GM23338 (cell line): ENCODE measurements around the gene SHISA6. TPM values are rescaled to one million over a fixed set of nuclear protein-coding genes. Genes with fewer than 3 reads are reported as not detected.

Experiments used
- ATAC-seq: fragments of 200-7000 bp; cut with Tn5 transposase; 3 replicates; pipeline ENCODE4 v1.9.1; 2020
- DNase-seq: peaks from one replicate; pipeline ENCODE4 v3.0.0-alpha.2; 2015; ENCODE audit warnings: low spot score
- H2AFZ ChIP-seq: fragments of 200-600 bp; sonication (generic); 2 replicates; pipeline ENCODE4 v1.8.0; 2016; ENCODE audit warnings: antibody characterized with exemption, mild to moderate bottlenecking, moderate library complexity
- H3F3A ChIP-seq: fragments of 200-600 bp; sonication (generic); replicated peaks from 2 replicates; pipeline ENCODE4 v1.8.0; 2017; ENCODE audit warnings: antibody characterized with exemption, mixed run types, low read depth
- H3K27ac ChIP-seq: fragments of 200-600 bp; sonication (generic); 2 replicates; pipeline ENCODE4 v1.6.1; 2016; ENCODE audit warnings: low read depth
- H3K27me3 ChIP-seq: fragments of 200-600 bp; sonication (generic); 2 replicates; pipeline ENCODE4 v1.8.0; 2016; ENCODE audit warnings: mild to moderate bottlenecking, mixed run types, moderate library complexity; ENCODE audit not compliant: insufficient read depth
- H3K36me3 ChIP-seq: fragments of 200-600 bp; sonication (generic); 2 replicates; pipeline ENCODE4 v1.8.0; 2016; ENCODE audit warnings: mild to moderate bottlenecking; ENCODE audit not compliant: insufficient read depth
- H3K4me1 ChIP-seq: fragments of 200-600 bp; sonication (generic); 2 replicates; pipeline ENCODE4 v1.8.0; 2016; ENCODE audit warnings: mild to moderate bottlenecking, moderate library complexity; ENCODE audit not compliant: insufficient read depth
- H3K4me2 ChIP-seq: fragments of 200-600 bp; sonication (generic); 2 replicates; pipeline ENCODE4 v1.7.1; 2017; ENCODE audit warnings: mixed run types
- H3K4me3 ChIP-seq: fragments of 200-600 bp; sonication (generic); 2 replicates; pipeline ENCODE4 v1.6.1; 2016; ENCODE audit warnings: mixed run types
- H3K79me2 ChIP-seq: fragments of 200-600 bp; sonication (generic); replicated peaks from 2 replicates; pipeline ENCODE4 v1.8.0; 2017; ENCODE audit warnings: mild to moderate bottlenecking; ENCODE audit not compliant: insufficient read depth
- H3K9me2 ChIP-seq: fragments of 200-600 bp; sonication (generic); 2 replicates; pipeline ENCODE4 v1.8.0; 2017; ENCODE audit not compliant: insufficient read depth
- H4K20me1 ChIP-seq: fragments of 200-600 bp; sonication (generic); replicated peaks from 2 replicates; pipeline ENCODE4 v1.8.0; 2017; ENCODE audit warnings: mild to moderate bottlenecking; ENCODE audit not compliant: insufficient read depth
- H3K27ac Mint-ChIP-seq: 2 replicates; pipeline ENCODE4 v1.8.0; 2020; ENCODE audit warnings: inconsistent platforms, mild to moderate bottlenecking, moderate library complexity, mixed read lengths
- H3K27me3 Mint-ChIP-seq: 3 replicates; pipeline ENCODE4 v1.8.0; 2022; ENCODE audit warnings: low read depth, mild to moderate bottlenecking, moderate library complexity, mixed read lengths, inconsistent platforms; ENCODE audit not compliant: insufficient read depth, poor library complexity
- H3K36me3 Mint-ChIP-seq: 3 replicates; pipeline ENCODE4 v1.8.0; 2021; ENCODE audit warnings: low read depth, mild to moderate bottlenecking, inconsistent platforms, moderate library complexity, mixed read lengths
- H3K4me1 Mint-ChIP-seq: 3 replicates; pipeline ENCODE4 v1.8.0; 2020; ENCODE audit warnings: mild to moderate bottlenecking, inconsistent platforms, mixed read lengths
- H3K4me3 Mint-ChIP-seq: 3 replicates; pipeline ENCODE4 v1.8.0; 2021; ENCODE audit warnings: moderate library complexity, mild to moderate bottlenecking, inconsistent platforms, mixed read lengths
- H3K9me3 Mint-ChIP-seq: 3 replicates; pipeline ENCODE4 v1.8.0; 2020; ENCODE audit warnings: moderate library complexity, mild to moderate bottlenecking, inconsistent platforms, mixed read lengths
- CREB1 ChIP-seq: fragments of 250-450 bp; sonication (Bioruptor Pico); IDR thresholded peaks from 2 replicates; pipeline ENCODE4 v1.5.0; 2020; ENCODE audit warnings: low read depth, mild to moderate bottlenecking, moderate library complexity
- EZH2 ChIP-seq: fragments of 200-600 bp; sonication (generic); IDR thresholded peaks from one replicate; pipeline ENCODE4 v1.8.0; 2017; ENCODE audit warnings: antibody characterized with exemption, mild to moderate bottlenecking, low read depth; ENCODE audit not compliant: unreplicated experiment
- EZH2phosphoT487 ChIP-seq: fragments of 200-600 bp; sonication (generic); IDR thresholded peaks from one replicate; pipeline ENCODE4 v1.8.1; 2018; ENCODE audit warnings: antibody characterized with exemption; ENCODE audit not compliant: unreplicated experiment
- JUNB ChIP-seq: IDR thresholded peaks from one replicate; pipeline ENCODE4 v1.6.1; 2016; ENCODE audit warnings: antibody characterized with exemption; ENCODE audit not compliant: unreplicated experiment
- NANOG ChIP-seq: IDR thresholded peaks from 2 replicates; pipeline ENCODE4 v1.6.1; 2016; ENCODE audit warnings: antibody characterized with exemption, borderline replicate concordance
- POLR2AphosphoS5 ChIP-seq: IDR thresholded peaks from 2 replicates; pipeline ENCODE4 v1.6.1; 2016; ENCODE audit warnings: antibody characterized with exemption, low read depth
- STAT1 ChIP-seq: IDR thresholded peaks from one replicate; pipeline ENCODE4 v1.6.1; 2016; ENCODE audit warnings: antibody characterized with exemption; ENCODE audit not compliant: unreplicated experiment
- ZNF114 ChIP-seq: fragments of 250-450 bp; sonication (Bioruptor Pico); IDR thresholded peaks from 2 replicates; pipeline ENCODE4 v1.5.0; 2020; ENCODE audit warnings: mild to moderate bottlenecking, moderate library complexity
- ZNF331 ChIP-seq: fragments of 250-450 bp; sonication (Bioruptor Pico); IDR thresholded peaks from 2 replicates; pipeline ENCODE4 v1.5.0; 2020; ENCODE audit warnings: low read depth, mild to moderate bottlenecking, moderate library complexity
- polyA plus RNA-seq: library from polyadenylated mRNA; unstranded; fragments of >200 nt; fragmentation: Nextera tagmentation; extraction: Ambion mirVana; gene quantifications from 2 replicates; pipeline ENCODE4 v1.2.1, GENCODE V29; 2016
- total RNA-seq: library from RNA; depleted of rRNA; stranded (reverse); fragments of >200 nt; shearing (Covaris generic); gene quantifications from 2 replicates; pipeline ENCODE4 v1.2.3, GENCODE V29; 2014
- TF ChIP-seq, protein P1 (sequence below): IDR thresholded peaks from one replicate; pipeline ENCODE4 v1.6.1; 2018; ENCODE audit warnings: antibody characterized with exemption; ENCODE audit not compliant: unreplicated experiment
- TF ChIP-seq, protein P2 (sequence below): IDR thresholded peaks from 2 replicates; pipeline ENCODE4 v1.6.1; 2016; ENCODE audit warnings: antibody characterized with exemption
- TF ChIP-seq, protein P3 (sequence below): fragments of 250-450 bp; sonication (Bioruptor Pico); IDR thresholded peaks from 2 replicates; pipeline ENCODE4 v1.5.0; 2020; ENCODE audit warnings: mild to moderate bottlenecking, moderate library complexity

SHISA6 gene
- total and polyA plus RNA-seq, 2 experiments from 2014 or later = 0.52 TPM; not detected in 1

DNA sequence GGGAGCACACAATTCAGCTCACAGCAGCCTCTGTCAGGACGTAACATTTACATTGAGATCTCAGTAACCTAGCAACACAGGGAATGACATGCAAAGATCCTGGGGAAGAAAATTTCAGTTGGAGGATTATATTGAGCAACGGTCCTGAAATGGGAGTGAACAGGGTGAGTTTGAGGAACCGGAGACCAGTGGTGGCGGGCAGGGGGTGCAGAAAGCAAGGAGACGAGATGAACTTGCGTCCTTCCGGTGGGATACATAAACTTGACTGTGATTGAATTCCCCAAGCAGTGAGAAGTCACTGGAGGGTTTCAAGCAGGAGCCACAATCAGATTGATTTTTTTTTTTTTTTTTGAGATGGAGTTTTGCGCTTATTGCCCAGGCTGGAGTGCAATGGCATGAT, 51.5 kb downstream of the SHISA6 start:
- H3K27me3 ChIP-seq = no peaks in the 10 kb centered on the region
- no peak for DNase-seq
- no peak overlapping the region for H3K27ac Mint-ChIP-seq
- H3F3A ChIP-seq = no peaks in the 10 kb centered on the region
- no peak overlapping the region for H3K4me2 ChIP-seq
- H3K4me1 ChIP-seq = no peaks in the 10 kb centered on the region
- H3K4me1 Mint-ChIP-seq = no peaks in the 10 kb centered on the region
- no peak overlapping the region for H2AFZ ChIP-seq
- peaks cover 9% of the 10 kb centered on the region for H3K9me3 Mint-ChIP-seq
- no peak overlapping the region for H3K27ac ChIP-seq
- H3K27me3 Mint-ChIP-seq = peaks cover 4% of the 10 kb centered on the region
- H3K36me3 ChIP-seq = no peaks in the 10 kb centered on the region
- no peaks in the 10 kb centered on the region for H3K9me2 ChIP-seq
- no peaks in the 10 kb centered on the region for H3K79me2 ChIP-seq
- H3K4me3 Mint-ChIP-seq = no peak overlapping the region
- no peak for TF ChIP-seq EZH2
- no peaks in the 10 kb centered on the region for H4K20me1 ChIP-seq
- ATAC-seq = no peak
- H3K36me3 Mint-ChIP-seq = peaks cover 39% of the 10 kb centered on the region
- no peak overlapping the region for H3K4me3 ChIP-seq

DNA sequence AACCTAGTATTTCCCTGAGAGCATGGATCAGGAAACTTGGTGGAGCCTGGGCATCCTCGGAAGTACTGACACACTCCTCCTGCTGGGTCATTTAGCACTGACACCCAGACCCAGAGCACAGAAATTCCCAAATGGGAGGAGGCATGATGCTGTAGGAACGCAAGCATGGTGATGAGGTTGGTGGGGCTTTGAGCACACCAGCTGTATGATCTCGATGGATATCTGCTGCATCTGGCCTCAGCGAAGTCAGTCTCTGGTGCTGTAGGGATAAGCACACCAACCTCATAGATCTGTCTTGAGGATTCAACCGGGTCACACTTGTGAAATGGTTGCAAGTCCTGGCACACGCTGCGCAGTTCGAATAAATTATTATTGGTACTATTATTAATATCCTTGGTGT, 52.5 kb downstream of the SHISA6 start:
- Mint-ChIP-seq H3K4me3 (no peak overlapping the region), H3K4me1 (no peaks in the 10 kb centered on the region), H3K9me3 (peaks cover 9% of the 10 kb centered on the region), H3K36me3 (peaks cover 47% of the 10 kb centered on the region), H3K27me3 (peaks cover 8% of the 10 kb centered on the region), H3K27ac (no peak overlapping the region)
- H2AFZ ChIP-seq = no peak overlapping the region
- H3K4me3 ChIP-seq = no peak overlapping the region
- H3K36me3 ChIP-seq = no peaks in the 10 kb centered on the region
- no peaks in the 10 kb centered on the region for H3F3A ChIP-seq
- H3K27me3 ChIP-seq = no peaks in the 10 kb centered on the region
- DNase-seq = no peak
- H3K27ac ChIP-seq = no peak overlapping the region
- ATAC-seq = no peak
- no peaks in the 10 kb centered on the region for H3K4me1 ChIP-seq
- no peaks in the 10 kb centered on the region for H4K20me1 ChIP-seq
- no peaks in the 10 kb centered on the region for H3K9me2 ChIP-seq
- no peak overlapping the region for H3K4me2 ChIP-seq
- no peaks in the 10 kb centered on the region for H3K79me2 ChIP-seq
- no peak for TF ChIP-seq POLR2AphosphoS5
- TF ChIP-seq EZH2phosphoT487 = no peak
- no peak for TF ChIP-seq CREB1 (CRISPR knock-in tag)
- no peak for TF ChIP-seq ZNF114 (CRISPR knock-in tag)
- no peak for TF ChIP-seq NANOG
- no peak for TF ChIP-seq ZNF331 (CRISPR knock-in tag)
- no peak for TF ChIP-seq STAT1
- TF ChIP-seq JUNB = no peak
- TF ChIP-seq, protein P1, sequence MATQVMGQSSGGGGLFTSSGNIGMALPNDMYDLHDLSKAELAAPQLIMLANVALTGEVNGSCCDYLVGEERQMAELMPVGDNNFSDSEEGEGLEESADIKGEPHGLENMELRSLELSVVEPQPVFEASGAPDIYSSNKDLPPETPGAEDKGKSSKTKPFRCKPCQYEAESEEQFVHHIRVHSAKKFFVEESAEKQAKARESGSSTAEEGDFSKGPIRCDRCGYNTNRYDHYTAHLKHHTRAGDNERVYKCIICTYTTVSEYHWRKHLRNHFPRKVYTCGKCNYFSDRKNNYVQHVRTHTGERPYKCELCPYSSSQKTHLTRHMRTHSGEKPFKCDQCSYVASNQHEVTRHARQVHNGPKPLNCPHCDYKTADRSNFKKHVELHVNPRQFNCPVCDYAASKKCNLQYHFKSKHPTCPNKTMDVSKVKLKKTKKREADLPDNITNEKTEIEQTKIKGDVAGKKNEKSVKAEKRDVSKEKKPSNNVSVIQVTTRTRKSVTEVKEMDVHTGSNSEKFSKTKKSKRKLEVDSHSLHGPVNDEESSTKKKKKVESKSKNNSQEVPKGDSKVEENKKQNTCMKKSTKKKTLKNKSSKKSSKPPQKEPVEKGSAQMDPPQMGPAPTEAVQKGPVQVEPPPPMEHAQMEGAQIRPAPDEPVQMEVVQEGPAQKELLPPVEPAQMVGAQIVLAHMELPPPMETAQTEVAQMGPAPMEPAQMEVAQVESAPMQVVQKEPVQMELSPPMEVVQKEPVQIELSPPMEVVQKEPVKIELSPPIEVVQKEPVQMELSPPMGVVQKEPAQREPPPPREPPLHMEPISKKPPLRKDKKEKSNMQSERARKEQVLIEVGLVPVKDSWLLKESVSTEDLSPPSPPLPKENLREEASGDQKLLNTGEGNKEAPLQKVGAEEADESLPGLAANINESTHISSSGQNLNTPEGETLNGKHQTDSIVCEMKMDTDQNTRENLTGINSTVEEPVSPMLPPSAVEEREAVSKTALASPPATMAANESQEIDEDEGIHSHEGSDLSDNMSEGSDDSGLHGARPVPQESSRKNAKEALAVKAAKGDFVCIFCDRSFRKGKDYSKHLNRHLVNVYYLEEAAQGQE = no peak
- TF ChIP-seq, protein P2, sequence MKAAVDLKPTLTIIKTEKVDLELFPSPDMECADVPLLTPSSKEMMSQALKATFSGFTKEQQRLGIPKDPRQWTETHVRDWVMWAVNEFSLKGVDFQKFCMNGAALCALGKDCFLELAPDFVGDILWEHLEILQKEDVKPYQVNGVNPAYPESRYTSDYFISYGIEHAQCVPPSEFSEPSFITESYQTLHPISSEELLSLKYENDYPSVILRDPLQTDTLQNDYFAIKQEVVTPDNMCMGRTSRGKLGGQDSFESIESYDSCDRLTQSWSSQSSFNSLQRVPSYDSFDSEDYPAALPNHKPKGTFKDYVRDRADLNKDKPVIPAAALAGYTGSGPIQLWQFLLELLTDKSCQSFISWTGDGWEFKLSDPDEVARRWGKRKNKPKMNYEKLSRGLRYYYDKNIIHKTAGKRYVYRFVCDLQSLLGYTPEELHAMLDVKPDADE = no peak
- TF ChIP-seq EZH2 = no peak
- TF ChIP-seq, protein P3, sequence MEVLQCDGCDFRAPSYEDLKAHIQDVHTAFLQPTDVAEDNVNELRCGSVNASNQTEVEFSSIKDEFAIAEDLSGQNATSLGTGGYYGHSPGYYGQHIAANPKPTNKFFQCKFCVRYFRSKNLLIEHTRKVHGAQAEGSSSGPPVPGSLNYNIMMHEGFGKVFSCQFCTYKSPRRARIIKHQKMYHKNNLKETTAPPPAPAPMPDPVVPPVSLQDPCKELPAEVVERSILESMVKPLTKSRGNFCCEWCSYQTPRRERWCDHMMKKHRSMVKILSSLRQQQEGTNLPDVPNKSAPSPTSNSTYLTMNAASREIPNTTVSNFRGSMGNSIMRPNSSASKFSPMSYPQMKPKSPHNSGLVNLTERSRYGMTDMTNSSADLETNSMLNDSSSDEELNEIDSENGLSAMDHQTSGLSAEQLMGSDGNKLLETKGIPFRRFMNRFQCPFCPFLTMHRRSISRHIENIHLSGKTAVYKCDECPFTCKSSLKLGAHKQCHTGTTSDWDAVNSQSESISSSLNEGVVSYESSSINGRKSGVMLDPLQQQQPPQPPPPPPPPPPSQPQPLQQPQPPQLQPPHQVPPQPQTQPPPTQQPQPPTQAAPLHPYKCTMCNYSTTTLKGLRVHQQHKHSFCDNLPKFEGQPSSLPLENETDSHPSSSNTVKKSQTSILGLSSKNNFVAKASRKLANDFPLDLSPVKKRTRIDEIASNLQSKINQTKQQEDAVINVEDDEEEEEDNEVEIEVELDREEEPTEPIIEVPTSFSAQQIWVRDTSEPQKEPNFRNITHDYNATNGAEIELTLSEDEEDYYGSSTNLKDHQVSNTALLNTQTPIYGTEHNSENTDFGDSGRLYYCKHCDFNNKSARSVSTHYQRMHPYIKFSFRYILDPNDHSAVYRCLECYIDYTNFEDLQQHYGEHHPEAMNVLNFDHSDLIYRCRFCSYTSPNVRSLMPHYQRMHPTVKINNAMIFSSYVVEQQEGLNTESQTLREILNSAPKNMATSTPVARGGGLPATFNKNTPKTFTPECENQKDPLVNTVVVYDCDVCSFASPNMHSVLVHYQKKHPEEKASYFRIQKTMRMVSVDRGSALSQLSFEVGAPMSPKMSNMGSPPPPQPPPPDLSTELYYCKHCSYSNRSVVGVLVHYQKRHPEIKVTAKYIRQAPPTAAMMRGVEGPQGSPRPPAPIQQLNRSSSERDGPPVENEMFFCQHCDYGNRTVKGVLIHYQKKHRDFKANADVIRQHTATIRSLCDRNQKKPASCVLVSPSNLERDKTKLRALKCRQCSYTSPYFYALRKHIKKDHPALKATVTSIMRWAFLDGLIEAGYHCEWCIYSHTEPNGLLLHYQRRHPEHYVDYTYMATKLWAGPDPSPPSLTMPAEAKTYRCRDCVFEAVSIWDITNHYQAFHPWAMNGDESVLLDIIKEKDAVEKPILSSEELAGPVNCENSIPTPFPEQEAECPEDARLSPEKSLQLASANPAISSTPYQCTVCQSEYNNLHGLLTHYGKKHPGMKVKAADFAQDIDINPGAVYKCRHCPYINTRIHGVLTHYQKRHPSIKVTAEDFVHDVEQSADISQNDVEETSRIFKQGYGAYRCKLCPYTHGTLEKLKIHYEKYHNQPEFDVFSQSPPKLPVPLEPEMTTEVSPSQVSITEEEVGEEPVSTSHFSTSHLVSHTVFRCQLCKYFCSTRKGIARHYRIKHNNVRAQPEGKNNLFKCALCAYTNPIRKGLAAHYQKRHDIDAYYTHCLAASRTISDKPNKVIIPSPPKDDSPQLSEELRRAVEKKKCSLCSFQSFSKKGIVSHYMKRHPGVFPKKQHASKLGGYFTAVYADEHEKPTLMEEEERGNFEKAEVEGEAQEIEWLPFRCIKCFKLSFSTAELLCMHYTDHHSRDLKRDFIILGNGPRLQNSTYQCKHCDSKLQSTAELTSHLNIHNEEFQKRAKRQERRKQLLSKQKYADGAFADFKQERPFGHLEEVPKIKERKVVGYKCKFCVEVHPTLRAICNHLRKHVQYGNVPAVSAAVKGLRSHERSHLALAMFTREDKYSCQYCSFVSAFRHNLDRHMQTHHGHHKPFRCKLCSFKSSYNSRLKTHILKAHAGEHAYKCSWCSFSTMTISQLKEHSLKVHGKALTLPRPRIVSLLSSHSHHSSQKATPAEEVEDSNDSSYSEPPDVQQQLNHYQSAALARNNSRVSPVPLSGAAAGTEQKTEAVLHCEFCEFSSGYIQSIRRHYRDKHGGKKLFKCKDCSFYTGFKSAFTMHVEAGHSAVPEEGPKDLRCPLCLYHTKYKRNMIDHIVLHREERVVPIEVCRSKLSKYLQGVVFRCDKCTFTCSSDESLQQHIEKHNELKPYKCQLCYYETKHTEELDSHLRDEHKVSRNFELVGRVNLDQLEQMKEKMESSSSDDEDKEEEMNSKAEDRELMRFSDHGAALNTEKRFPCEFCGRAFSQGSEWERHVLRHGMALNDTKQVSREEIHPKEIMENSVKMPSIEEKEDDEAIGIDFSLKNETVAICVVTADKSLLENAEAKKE (CRISPR knock-in tag) = no peak
